ENCODE results near the gene CAMTA2. TPM values are rescaled to one million over a fixed set of nuclear protein-coding genes. Genes with fewer than 3 reads are reported as not detected.
"Not testable (repeated sequence)": the region's sequence is repeated elsewhere in the genome, so short reads cannot be mapped to it uniquely, and the experiment has no call there.

The CAMTA2 gene
- polyA plus RNA-seq, 1 donor = 27.3 TPM

GRCh38 chr17:4934173-4934979 is 53.1 kb downstream of the CAMTA2 start:
- DNase-seq (ENCODE audit: low read depth) = no peak

- DNase-seq (ENCODE audit: low read depth) = no peak
Observed at GRCh38 chr17:4933646-4934045, 53.8 kb downstream of the CAMTA2 start.

GRCh38 chr17:4932756-4933155 is 54.7 kb downstream of the CAMTA2 start:
- DNase-seq (ENCODE audit: low read depth) = no peak

GRCh38 chr17:4931963-4932362 is 55.5 kb downstream of the CAMTA2 start, which contains the start of gene GP1BA:
Gene GP1BA (plus strand): TSS chr17:4932277. CDS start chr17:4932605, 328 bp downstream.
- DNase-seq (ENCODE audit: low read depth) = no peak

- no peak for DNase-seq (ENCODE audit: low read depth)
Observed at GRCh38 chr17:4928881-4929280, 58.6 kb downstream of the CAMTA2 start.

GRCh38 chr17:4926577-4927335 is 60.7 kb downstream of the CAMTA2 start:
- DNase-seq (ENCODE audit: low read depth) = not testable (repeated sequence)

- DNase-seq (ENCODE audit: low read depth) = no peak
Observed at GRCh38 chr17:4921320-4921719, 66.2 kb downstream of the CAMTA2 start.

- DNase-seq (ENCODE audit: low read depth) = no peak
Observed at GRCh38 chr17:4920351-4921048, 67.0 kb downstream of the CAMTA2 start.

- no peak for DNase-seq (ENCODE audit: low read depth)
Observed at GRCh38 chr17:4919511-4920047, 67.9 kb downstream of the CAMTA2 start.

Other genes with a start within 250 kb of the CAMTA2 start
- 0.28 TPM for gene ZMYND15, start 247.8 kb downstream of the CAMTA2 start, polyA plus RNA-seq (ENCODE audit: insufficient read length)
- gene CXCL16, start 247.7 kb downstream of the CAMTA2 start, polyA plus RNA-seq (ENCODE audit: insufficient read length) = 5.1 TPM
- gene TM4SF5, start 215.8 kb downstream of the CAMTA2 start, polyA plus RNA-seq (ENCODE audit: insufficient read length) = not detected
- 9.7 TPM for gene VMO1, start 201.3 kb downstream of the CAMTA2 start, polyA plus RNA-seq (ENCODE audit: insufficient read length)
- gene GLTPD2, start 198.7 kb downstream of the CAMTA2 start, polyA plus RNA-seq (ENCODE audit: insufficient read length) = 0.95 TPM
- gene PSMB6, start 191.5 kb downstream of the CAMTA2 start, polyA plus RNA-seq (ENCODE audit: insufficient read length) = 96.7 TPM
- gene PLD2, start 180.5 kb downstream of the CAMTA2 start, polyA plus RNA-seq (ENCODE audit: insufficient read length) = 25.4 TPM
- gene MINK1, start 154.3 kb downstream of the CAMTA2 start, polyA plus RNA-seq (ENCODE audit: insufficient read length) = 25.4 TPM
- gene C17orf107, start 88.1 kb downstream of the CAMTA2 start, polyA plus RNA-seq (ENCODE audit: insufficient read length) = 1.3 TPM
- gene CHRNE, start 84.6 kb downstream of the CAMTA2 start, polyA plus RNA-seq (ENCODE audit: insufficient read length) = 2.3 TPM
- 0.92 TPM for gene GP1BA, start 55.4 kb downstream of the CAMTA2 start, polyA plus RNA-seq (ENCODE audit: insufficient read length)
- 53.8 TPM for gene SLC25A11, start 47.6 kb downstream of the CAMTA2 start, polyA plus RNA-seq (ENCODE audit: insufficient read length)
- gene RNF167, start 47.4 kb downstream of the CAMTA2 start, polyA plus RNA-seq (ENCODE audit: insufficient read length) = 72.7 TPM
- 349 TPM for gene PFN1, start 39.1 kb downstream of the CAMTA2 start, polyA plus RNA-seq (ENCODE audit: insufficient read length)
- 2,114 TPM for gene ENO3, start 36.6 kb downstream of the CAMTA2 start, polyA plus RNA-seq (ENCODE audit: insufficient read length)
- 90.2 TPM for gene SPAG7, start 19.9 kb downstream of the CAMTA2 start, polyA plus RNA-seq (ENCODE audit: insufficient read length)
- gene INCA1, start 9.8 kb upstream of the CAMTA2 start, polyA plus RNA-seq (ENCODE audit: insufficient read length) = 5.0 TPM
- gene KIF1C, start 10.3 kb upstream of the CAMTA2 start, polyA plus RNA-seq (ENCODE audit: insufficient read length) = 120 TPM
- gene SLC52A1, start 47.8 kb upstream of the CAMTA2 start, polyA plus RNA-seq (ENCODE audit: insufficient read length) = 0.08 TPM
- 11.8 TPM for gene ZFP3, start 90.8 kb upstream of the CAMTA2 start, polyA plus RNA-seq (ENCODE audit: insufficient read length)
- 24.4 TPM for gene ZNF232, start 124.2 kb upstream of the CAMTA2 start, polyA plus RNA-seq (ENCODE audit: insufficient read length)
- gene USP6, start 128.4 kb upstream of the CAMTA2 start, polyA plus RNA-seq (ENCODE audit: insufficient read length) = 30.0 TPM
- gene ZNF594, start 204.2 kb upstream of the CAMTA2 start, polyA plus RNA-seq (ENCODE audit: insufficient read length) = 11.2 TPM
- gene SCIMP, start 247.2 kb upstream of the CAMTA2 start, polyA plus RNA-seq (ENCODE audit: insufficient read length) = 1.2 TPM

All from forelimb muscle (tissue), 1 donor.